ENCODE data around the gene UQCRC2.
A peak's percentile ranks its signal among the peaks of the same experiment; 100 is the strongest.

UQCRC2 gene

DNA sequence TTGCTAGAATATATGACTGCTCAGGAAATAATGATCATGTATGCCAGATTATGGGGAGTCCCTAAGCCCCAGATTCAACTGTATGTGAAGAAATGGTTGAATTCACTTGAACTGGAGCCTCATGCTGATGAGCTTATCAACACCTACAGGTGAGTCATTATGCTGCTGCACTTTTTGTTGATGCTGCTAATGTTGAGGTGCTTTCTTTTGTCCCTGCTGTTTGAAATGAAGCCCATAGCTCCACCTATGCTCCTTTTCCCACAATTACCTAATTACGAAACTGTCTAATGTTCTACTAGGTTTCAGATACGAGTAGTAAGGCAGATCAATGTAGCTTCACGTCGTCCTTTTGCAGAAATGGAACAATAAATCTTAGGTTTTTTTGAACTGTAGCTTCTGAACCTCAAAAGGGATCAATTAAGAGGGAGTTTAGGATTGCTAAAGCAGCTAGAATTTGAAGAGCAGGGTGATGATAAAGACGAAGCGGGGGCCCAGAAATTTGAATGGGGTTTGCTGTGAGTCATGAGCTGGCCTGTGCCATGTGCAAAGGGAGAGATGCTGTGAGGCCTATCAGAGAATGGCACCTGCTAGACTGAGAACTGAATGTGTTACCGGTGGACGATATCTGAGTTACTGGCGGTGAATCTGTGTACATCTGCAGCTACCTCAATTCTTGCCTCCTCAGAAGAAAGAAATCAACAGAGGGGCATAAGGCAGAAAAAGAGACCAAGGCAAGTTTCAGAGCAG is 6.1 kb upstream of the UQCRC2 start:
- no peaks in the 10 kb centered on the region for H3K9me3 ChIP-seq
- no peak for DNase-seq
- H3K4me1 ChIP-seq, result no peaks in the 10 kb centered on the region
- H3K36me3 ChIP-seq, result no peaks in the 10 kb centered on the region
- TF ChIP-seq, protein P1, sequence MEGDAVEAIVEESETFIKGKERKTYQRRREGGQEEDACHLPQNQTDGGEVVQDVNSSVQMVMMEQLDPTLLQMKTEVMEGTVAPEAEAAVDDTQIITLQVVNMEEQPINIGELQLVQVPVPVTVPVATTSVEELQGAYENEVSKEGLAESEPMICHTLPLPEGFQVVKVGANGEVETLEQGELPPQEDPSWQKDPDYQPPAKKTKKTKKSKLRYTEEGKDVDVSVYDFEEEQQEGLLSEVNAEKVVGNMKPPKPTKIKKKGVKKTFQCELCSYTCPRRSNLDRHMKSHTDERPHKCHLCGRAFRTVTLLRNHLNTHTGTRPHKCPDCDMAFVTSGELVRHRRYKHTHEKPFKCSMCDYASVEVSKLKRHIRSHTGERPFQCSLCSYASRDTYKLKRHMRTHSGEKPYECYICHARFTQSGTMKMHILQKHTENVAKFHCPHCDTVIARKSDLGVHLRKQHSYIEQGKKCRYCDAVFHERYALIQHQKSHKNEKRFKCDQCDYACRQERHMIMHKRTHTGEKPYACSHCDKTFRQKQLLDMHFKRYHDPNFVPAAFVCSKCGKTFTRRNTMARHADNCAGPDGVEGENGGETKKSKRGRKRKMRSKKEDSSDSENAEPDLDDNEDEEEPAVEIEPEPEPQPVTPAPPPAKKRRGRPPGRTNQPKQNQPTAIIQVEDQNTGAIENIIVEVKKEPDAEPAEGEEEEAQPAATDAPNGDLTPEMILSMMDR (IDR thresholded peaks at IDR 0.05; ENCODE audit: low read depth, low read length), result no peak
- no peak overlapping the region for H3K4me3 ChIP-seq (ENCODE audit: low read depth, low read length)
- H3K27me3 ChIP-seq, result peaks cover 13% of the 10 kb centered on the region

DNA sequence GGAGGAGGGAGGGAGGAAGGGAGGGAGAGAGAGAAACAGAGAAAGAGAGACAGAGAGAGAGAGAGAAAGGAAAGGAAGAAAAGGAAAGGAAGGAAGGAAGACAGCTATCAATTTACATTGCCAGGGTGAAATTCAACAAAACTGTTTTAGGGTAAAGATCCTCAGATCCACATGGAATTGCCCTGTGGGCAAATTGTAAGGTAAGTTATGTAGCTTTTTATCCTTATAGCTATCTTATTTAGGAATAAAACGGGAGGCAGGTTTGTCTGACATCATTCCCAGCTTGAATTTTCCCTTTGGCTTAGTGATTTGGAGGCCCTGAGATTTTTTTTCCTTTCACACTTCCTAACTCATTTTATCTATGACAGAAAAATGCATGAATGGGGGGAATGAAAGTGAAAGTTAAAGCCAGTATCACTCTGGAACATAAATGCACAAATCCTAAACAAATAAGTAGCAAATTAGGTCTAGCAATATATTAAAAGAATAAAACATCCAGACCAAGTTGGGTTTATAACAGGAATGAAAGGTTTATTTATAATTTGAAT is 3.4 kb upstream of the UQCRC2 start:
- H3K36me3 ChIP-seq, result 0 out of 2 replicates have a peak, but pooled peaks cover 3% of the 10 kb centered on the region
- peaks cover 7% of the 10 kb centered on the region for H3K27me3 ChIP-seq
- H3K4me1 ChIP-seq, result peaks cover 5% of the 10 kb centered on the region; the same call in 1 of the 2 replicates
- no peaks in the 10 kb centered on the region for H3K9me3 ChIP-seq
- TF ChIP-seq, protein P1 (IDR thresholded peaks at IDR 0.05; ENCODE audit: low read depth, low read length), result no peak
- no peak for DNase-seq
- H3K4me3 ChIP-seq (ENCODE audit: low read depth, low read length), result no peak overlapping the region

DNA sequence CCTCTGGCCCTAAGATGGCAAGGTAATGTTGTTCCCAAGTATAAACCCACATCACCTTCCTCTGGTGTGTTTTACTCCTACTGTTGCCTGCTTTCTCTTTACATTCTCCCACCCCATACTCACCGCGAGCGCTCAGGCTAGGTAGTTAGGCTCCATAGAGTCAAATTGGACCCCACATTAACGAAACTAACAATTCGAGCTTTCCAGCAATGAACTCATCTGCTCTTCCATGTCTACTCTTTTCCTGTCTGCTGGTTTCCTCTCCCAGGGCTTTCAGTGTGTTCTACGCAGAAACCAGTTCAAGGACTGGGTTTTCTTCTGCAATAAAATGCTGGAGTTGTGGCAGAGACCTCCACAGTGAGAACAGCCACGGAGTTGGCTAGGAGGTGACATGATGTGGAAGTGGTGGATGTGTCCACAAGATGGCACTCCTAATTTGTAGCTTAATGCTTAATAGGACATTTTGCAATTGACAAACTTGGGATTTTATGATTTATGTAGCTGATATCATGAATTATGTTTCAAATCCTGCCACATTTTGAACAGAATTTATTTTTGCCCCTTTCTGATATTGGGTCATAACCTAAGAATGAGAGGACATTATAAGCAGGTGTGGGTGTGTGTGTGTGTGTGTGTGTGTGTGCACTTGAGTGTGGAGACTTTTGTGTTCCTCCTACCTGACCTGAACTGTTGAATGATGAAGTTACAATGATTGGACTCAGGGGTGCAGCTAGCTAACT is 2.2 kb upstream of the UQCRC2 start:
- no peaks in the 10 kb centered on the region for H3K9me3 ChIP-seq
- TF ChIP-seq, protein P1 (IDR thresholded peaks at IDR 0.05; ENCODE audit: low read depth, low read length), result peak; percentile 59
- no peaks in the 10 kb centered on the region; the same call in 1 of the 2 replicates for H3K27me3 ChIP-seq
- peaks cover 8% of the 10 kb centered on the region for H3K36me3 ChIP-seq
- H3K4me3 ChIP-seq (ENCODE audit: low read depth, low read length), result no peak overlapping the region
- peak; percentile 27 for DNase-seq
- peaks cover 5% of the 10 kb centered on the region; the same call in 1 of the 2 replicates for H3K4me1 ChIP-seq

- Histone ChIP-seq H3K36me3 (peaks cover 18% of the 10 kb centered on the region), H3K4me3 (ENCODE audit: low read depth, low read length) (peak overlapping the region; percentile 95), H3K9me3 (no peaks in the 10 kb centered on the region), H3K27me3 (no peaks in the 10 kb centered on the region), H3K4me1 (peaks cover 5% of the 10 kb centered on the region; the same call in 1 of the 2 replicates)
- peak; percentile 76 for DNase-seq
- TF ChIP-seq, protein P1 (IDR thresholded peaks at IDR 0.05; ENCODE audit: low read depth, low read length), result no peak
Measured at GRCh38 chr16:21952040-21952792, 945 bp upstream of the UQCRC2 start.

- Histone ChIP-seq H3K4me3 (ENCODE audit: low read depth, low read length) (peak overlapping the region; percentile 95), H3K36me3 (peaks cover 31% of the 10 kb centered on the region), H3K4me1 (peaks cover 5% of the 10 kb centered on the region; the same call in 1 of the 2 replicates), H3K9me3 (no peaks in the 10 kb centered on the region), H3K27me3 (no peaks in the 10 kb centered on the region)
- TF ChIP-seq, protein P1 (IDR thresholded peaks at IDR 0.05; ENCODE audit: low read depth, low read length), result no peak
- DNase-seq, result no peak
Measured at GRCh38 chr16:21953541-21953902, 361 bp downstream of the UQCRC2 start.

Data from BE2C (cell line).